ENCODE data around the gene PTPRT. TPM values are rescaled to one million over a fixed set of nuclear protein-coding genes. Genes with fewer than 3 reads are reported as not detected.

PTPRT gene
- total RNA-seq, 1 experiment from 2014 or later = 0.20 TPM

- intact Hi-C loops (cut with micrococcal nuclease; ENCODE audit: unreplicated experiment) = no loop called here
- Histone ChIP-seq H3K9me3 (no peaks in the 10 kb centered on the region), H3K4me1 (no peaks in the 10 kb centered on the region), H3K36me3 (ENCODE audit: control insufficient read depth, insufficient read depth, low read length) (no peaks in the 10 kb centered on the region), H3K4me3 (ENCODE audit: low read depth, low read length) (no peak overlapping the region), H3K27me3 (replicated peaks; ENCODE audit: control insufficient read depth, insufficient read depth, low read length) (no peaks in the 10 kb centered on the region; the same call in 1 of the 2 replicates)
- no peak for TF ChIP-seq CTCF (IDR thresholded peaks at IDR 0.05; ENCODE audit: insufficient read depth in 1 of 2, low read depth in 1 of 2, low read length in 1 of 2, severe bottlenecking in 1 of 2, unreplicated experiment in 1 of 2)
- no peaks in the 10 kb centered on the region for H3K4me1 Mint-ChIP-seq (ENCODE audit: low read depth, unreplicated experiment)
- H3K4me3 Mint-ChIP-seq (ENCODE audit: unreplicated experiment) = no peak overlapping the region
- no peak for DNase-seq
- H3K36me3 Mint-ChIP-seq (ENCODE audit: insufficient read depth, unreplicated experiment) = no peaks in the 10 kb centered on the region
- H3K27ac Mint-ChIP-seq (ENCODE audit: unreplicated experiment) = no peak overlapping the region
- ChIA-PET CTCF (no interaction called here), POLR2A (no interaction called here)
- peaks cover 27% of the 10 kb centered on the region for H3K27me3 Mint-ChIP-seq (ENCODE audit: insufficient read depth, unreplicated experiment)
- H3K9me3 Mint-ChIP-seq (ENCODE audit: unreplicated experiment) = no peaks in the 10 kb centered on the region
- BruUV-seq (replicated peaks) = no TSS peak
These were observed 633.1 kb downstream of the PTPRT start for GRCh38 chr20:42556575-42556974.

DNA sequence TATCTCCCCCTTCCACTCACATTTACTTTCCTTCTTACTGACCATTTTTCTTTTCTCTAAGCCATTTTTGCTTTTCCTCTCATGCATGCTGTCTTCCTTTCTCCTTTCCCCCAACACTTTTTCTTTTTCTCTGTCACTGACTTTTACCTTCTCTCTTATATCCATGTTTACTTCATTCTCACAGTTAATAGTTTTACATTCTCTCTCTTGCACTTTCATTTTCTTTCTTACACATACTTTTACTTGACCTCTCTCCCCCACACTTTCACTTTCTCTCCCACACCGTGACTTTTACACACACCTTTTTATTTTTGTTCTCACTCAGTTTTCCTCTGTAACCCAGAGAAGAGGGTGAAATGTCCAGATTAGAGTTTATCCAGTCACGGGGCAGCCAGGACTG is 636.3 kb downstream of the PTPRT start:
- no peaks in the 10 kb centered on the region for H3K36me3 ChIP-seq (ENCODE audit: control insufficient read depth, insufficient read depth, low read length)
- no peak for TF ChIP-seq CTCF (IDR thresholded peaks at IDR 0.05; ENCODE audit: insufficient read depth in 1 of 2, low read depth in 1 of 2, low read length in 1 of 2, severe bottlenecking in 1 of 2, unreplicated experiment in 1 of 2)
- H3K27me3 Mint-ChIP-seq (ENCODE audit: insufficient read depth, unreplicated experiment) = peaks cover 24% of the 10 kb centered on the region
- no TSS peak for BruUV-seq (replicated peaks)
- H3K9me3 Mint-ChIP-seq (ENCODE audit: unreplicated experiment) = no peaks in the 10 kb centered on the region
- no peak for DNase-seq
- no peaks in the 10 kb centered on the region for H3K9me3 ChIP-seq
- no peaks in the 10 kb centered on the region for H3K4me1 Mint-ChIP-seq (ENCODE audit: low read depth, unreplicated experiment)
- H3K27me3 ChIP-seq (replicated peaks; ENCODE audit: control insufficient read depth, insufficient read depth, low read length) = no peaks in the 10 kb centered on the region; the same call in 1 of the 2 replicates
- POLR2A ChIA-PET = no interaction called here
- intact Hi-C loops (cut with micrococcal nuclease; ENCODE audit: unreplicated experiment) = no loop called here
- H3K27ac Mint-ChIP-seq (ENCODE audit: unreplicated experiment) = no peak overlapping the region
- no peaks in the 10 kb centered on the region for H3K4me1 ChIP-seq
- H3K4me3 ChIP-seq (ENCODE audit: low read depth, low read length) = no peak overlapping the region
- CTCF ChIA-PET = no interaction called here
- no peak overlapping the region for H3K4me3 Mint-ChIP-seq (ENCODE audit: unreplicated experiment)
- H3K36me3 Mint-ChIP-seq (ENCODE audit: insufficient read depth, unreplicated experiment) = no peaks in the 10 kb centered on the region

DNA sequence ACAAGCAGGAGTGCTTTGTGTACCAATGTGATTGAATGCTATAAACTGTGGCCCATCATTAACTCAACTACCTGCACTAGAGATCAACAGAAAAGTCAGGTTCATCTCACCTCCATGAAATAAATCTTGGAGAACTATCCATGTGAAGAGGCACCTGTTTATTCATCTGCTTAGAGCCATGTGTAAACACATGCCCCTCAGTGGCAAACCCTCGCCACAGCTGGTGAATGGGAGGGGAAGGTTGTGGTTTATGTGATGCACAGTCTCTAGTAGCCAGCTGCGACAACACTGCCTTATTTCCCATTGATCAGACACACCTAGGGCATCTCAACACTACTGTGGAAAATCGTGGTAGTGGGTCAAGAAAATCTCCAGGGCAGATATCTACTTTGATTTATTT is 640.2 kb downstream of the PTPRT start:
- Histone ChIP-seq H3K27me3 (replicated peaks; ENCODE audit: control insufficient read depth, insufficient read depth, low read length) (no peaks in the 10 kb centered on the region; the same call in 1 of the 2 replicates), H3K9me3 (no peaks in the 10 kb centered on the region), H3K4me3 (ENCODE audit: low read depth, low read length) (no peak overlapping the region), H3K36me3 (ENCODE audit: control insufficient read depth, insufficient read depth, low read length) (no peaks in the 10 kb centered on the region), H3K4me1 (peaks cover 10% of the 10 kb centered on the region)
- Mint-ChIP-seq H3K4me3 (ENCODE audit: unreplicated experiment) (no peak overlapping the region), H3K36me3 (ENCODE audit: insufficient read depth, unreplicated experiment) (no peaks in the 10 kb centered on the region), H3K27ac (ENCODE audit: unreplicated experiment) (no peak overlapping the region), H3K27me3 (ENCODE audit: insufficient read depth, unreplicated experiment) (peaks cover 16% of the 10 kb centered on the region), H3K9me3 (ENCODE audit: unreplicated experiment) (no peaks in the 10 kb centered on the region), H3K4me1 (ENCODE audit: low read depth, unreplicated experiment) (peaks cover 9% of the 10 kb centered on the region)
- ChIA-PET POLR2A (no interaction called here), CTCF (no interaction called here)
- BruUV-seq (replicated peaks) = no TSS peak
- intact Hi-C loops (cut with micrococcal nuclease; ENCODE audit: unreplicated experiment) = no loop called here
- no peak for TF ChIP-seq CTCF (IDR thresholded peaks at IDR 0.05; ENCODE audit: insufficient read depth in 1 of 2, low read depth in 1 of 2, low read length in 1 of 2, severe bottlenecking in 1 of 2, unreplicated experiment in 1 of 2)
- DNase-seq = no peak
